ENCODE results near the gene F13B.
"Not testable (repeated sequence)": the region's sequence is repeated elsewhere in the genome, so short reads cannot be mapped to it uniquely, and the experiment has no call there.

Gene F13B

GRCh38 chr1:197042676-197043341 is 24.3 kb downstream of the F13B start:
- DNase-seq (ENCODE audit: low read depth) = no peak

- no peak for DNase-seq (ENCODE audit: low read depth)
Measured at GRCh38 chr1:197041486-197042353, 25.3 kb downstream of the F13B start.

GRCh38 chr1:197036861-197037260 is 30.2 kb downstream of the F13B start:
- no peak for DNase-seq (ENCODE audit: low read depth)

- DNase-seq (ENCODE audit: low read depth) = not testable (repeated sequence)
Measured at GRCh38 chr1:197034631-197035339, 32.3 kb downstream of the F13B start.

GRCh38 chr1:197029749-197030148 is 37.3 kb downstream of the F13B start:
- DNase-seq (ENCODE audit: low read depth) = no peak

GRCh38 chr1:197027359-197027758 is 39.7 kb downstream of the F13B start:
- no peak for DNase-seq (ENCODE audit: low read depth)

- no peak for DNase-seq (ENCODE audit: low read depth)
Measured at GRCh38 chr1:197024460-197024859, 42.6 kb downstream of the F13B start.

GRCh38 chr1:197021716-197022115 is 45.3 kb downstream of the F13B start:
- DNase-seq (ENCODE audit: low read depth) = no peak

- peak; percentile 18 for DNase-seq (ENCODE audit: low read depth)
Measured at GRCh38 chr1:197017558-197018146, 49.4 kb downstream of the F13B start.

GRCh38 chr1:197016751-197017150 is 50.3 kb downstream of the F13B start:
- DNase-seq (ENCODE audit: low read depth) = no peak

- DNase-seq (ENCODE audit: low read depth) = no peak
Measured at GRCh38 chr1:197013234-197013633, 53.8 kb downstream of the F13B start.

- DNase-seq (ENCODE audit: low read depth) = no peak
Measured at GRCh38 chr1:197011614-197012013, 55.4 kb downstream of the F13B start.

GRCh38 chr1:197008861-197009260 is 58.2 kb downstream of the F13B start:
- DNase-seq (ENCODE audit: low read depth) = no peak

- no peak for DNase-seq (ENCODE audit: low read depth)
Measured at GRCh38 chr1:197003132-197003531, 63.9 kb downstream of the F13B start.

- no peak for DNase-seq (ENCODE audit: low read depth)
Measured at GRCh38 chr1:197001828-197002227, 65.2 kb downstream of the F13B start.

GRCh38 chr1:196997423-196997822 is 69.6 kb downstream of the F13B start:
- no peak for DNase-seq (ENCODE audit: low read depth)

GRCh38 chr1:196993916-196994315 is 73.1 kb downstream of the F13B start:
- DNase-seq (ENCODE audit: low read depth) = no peak

GRCh38 chr1:196991919-196992651 is 75.0 kb downstream of the F13B start:
- DNase-seq (ENCODE audit: low read depth) = not testable (repeated sequence)
